Astrocyte (in vitro differentiated cells and primary cell): ENCODE measurements around the gene PITPNB. TPM values are rescaled to one million over a fixed set of nuclear protein-coding genes. Genes with fewer than 3 reads are reported as not detected.
A peak's percentile ranks its signal among the peaks of the same experiment; 100 is the strongest.

Source experiments
- DNase-seq: peaks from one replicate; pipeline ENCODE4 v3.0.0-alpha.2; 2010; ENCODE audit warnings: low read depth
- FAIRE-seq: peaks from 2 replicates; lab custom pipeline; 2011; peaks lifted over from hg19 to GRCh38; lab: Jason Lieb, UNC
- H2AFZ ChIP-seq: 2 replicates; pipeline ENCODE4 v1.6.0; 2012; ENCODE audit warnings: low read depth, low read length, inconsistent platforms
- H3K27ac ChIP-seq: 2 replicates; pipeline ENCODE4 v1.5.1; 2011; ENCODE audit warnings: low read depth, low read length, inconsistent platforms
- H3K27me3 ChIP-seq: 2 replicates; pipeline ENCODE4 v1.6.0; 2011; ENCODE audit warnings: low read length, inconsistent platforms; ENCODE audit not compliant: insufficient read depth
- H3K36me3 ChIP-seq: 2 replicates; pipeline ENCODE4 v1.5.1; 2011; ENCODE audit warnings: low read length, inconsistent platforms; ENCODE audit not compliant: insufficient read depth
- H3K4me1 ChIP-seq: 2 replicates; pipeline ENCODE4 v1.5.1; 2011; ENCODE audit warnings: low read length, inconsistent platforms; ENCODE audit not compliant: insufficient read depth
- H3K4me2 ChIP-seq: 2 replicates; pipeline ENCODE4 v1.6.0; 2012; ENCODE audit warnings: low read length, inconsistent platforms
- H3K4me3 ChIP-seq: 2 replicates; pipeline ENCODE4 v1.5.1; 2011; ENCODE audit warnings: low read depth, mild to moderate bottlenecking, low read length, inconsistent platforms; ENCODE audit not compliant: insufficient read depth
- H3K79me2 ChIP-seq: 2 replicates; pipeline ENCODE4 v1.6.0; 2012; ENCODE audit warnings: mild to moderate bottlenecking, low read length, inconsistent platforms; ENCODE audit not compliant: insufficient read depth
- H3K9ac ChIP-seq: 2 replicates; pipeline ENCODE4 v1.6.0; 2012; ENCODE audit warnings: mild to moderate bottlenecking, low read length, inconsistent platforms
- H3K9me3 ChIP-seq: 2 replicates; pipeline ENCODE4 v1.5.1; 2012; ENCODE audit warnings: low read depth, mild to moderate bottlenecking, low read length, inconsistent platforms; ENCODE audit not compliant: insufficient read depth
- H4K20me1 ChIP-seq: 2 replicates; pipeline ENCODE4 v1.6.0; 2012; ENCODE audit warnings: low read length, inconsistent platforms; ENCODE audit not compliant: insufficient read depth
- H3K27ac Mint-ChIP-seq: one replicate; pipeline ENCODE4 v1.8.0; 2021; ENCODE audit warnings: mild to moderate bottlenecking, mixed read lengths; ENCODE audit not compliant: unreplicated experiment
- H3K27me3 Mint-ChIP-seq: one replicate; pipeline ENCODE4 v1.8.0; 2021; ENCODE audit warnings: low read depth, mixed read lengths; ENCODE audit not compliant: unreplicated experiment
- H3K36me3 Mint-ChIP-seq: one replicate; pipeline ENCODE4 v1.8.0; 2021; ENCODE audit warnings: low read depth, mixed read lengths; ENCODE audit not compliant: unreplicated experiment
- H3K4me1 Mint-ChIP-seq: one replicate; pipeline ENCODE4 v1.8.0; 2021; ENCODE audit warnings: low read depth, mixed read lengths; ENCODE audit not compliant: unreplicated experiment
- H3K4me3 Mint-ChIP-seq: one replicate; pipeline ENCODE4 v1.8.0; 2021; ENCODE audit warnings: mild to moderate bottlenecking, moderate library complexity, mixed read lengths; ENCODE audit not compliant: unreplicated experiment
- H3K9me3 Mint-ChIP-seq: one replicate; pipeline ENCODE4 v1.8.0; 2021; ENCODE audit warnings: mild to moderate bottlenecking, mixed read lengths; ENCODE audit not compliant: unreplicated experiment
- CTCF ChIP-seq: IDR thresholded peaks from 2 replicates; pipeline ENCODE4 v1.5.1; 2011; ENCODE audit warnings: low read depth, mild to moderate bottlenecking, inconsistent platforms, low read length, moderate library complexity; ENCODE audit not compliant: insufficient read depth
- EZH2 ChIP-seq: IDR thresholded peaks from 2 replicates; pipeline ENCODE4 v1.6.1; 2012; ENCODE audit warnings: mild to moderate bottlenecking, low read length, inconsistent platforms; ENCODE audit not compliant: insufficient read depth
- total RNA-seq: library from RNA; stranded (reverse); gene quantifications from 2 replicates; pipeline ENCODE4 v1.2.1, GENCODE V29; 2021

Gene PITPNB
- total RNA-seq, 1 donor from 2014 or later: 90.6 TPM

- FAIRE-seq (no peak), DNase-seq (no peak)
- no peak overlapping the region for H3K4me3 Mint-ChIP-seq
- TF ChIP-seq CTCF (peak; percentile 41), EZH2 (no peak)
- H3K27ac ChIP-seq: no peak overlapping the region
- peaks cover 19% of the 10 kb centered on the region for H3K4me1 Mint-ChIP-seq
- H2AFZ ChIP-seq: peak overlapping the region; percentile 55
- H3K9me3 ChIP-seq: no peaks in the 10 kb centered on the region
- H3K36me3 ChIP-seq: no peaks in the 10 kb centered on the region
- peaks cover 5% of the 10 kb centered on the region for H4K20me1 ChIP-seq
- no peaks in the 10 kb centered on the region for H3K27me3 ChIP-seq
- H3K9ac ChIP-seq: no peak overlapping the region
- peaks cover 28% of the 10 kb centered on the region for H3K79me2 ChIP-seq
- H3K4me3 ChIP-seq: no peak overlapping the region
- H3K9me3 Mint-ChIP-seq: no peaks in the 10 kb centered on the region
- H3K27me3 Mint-ChIP-seq: peaks cover 17% of the 10 kb centered on the region
- H3K4me2 ChIP-seq: peak overlapping the region; percentile 55
- H3K27ac Mint-ChIP-seq: peak overlapping the region; percentile 60
- peaks cover 2% of the 10 kb centered on the region for H3K36me3 Mint-ChIP-seq
- H3K4me1 ChIP-seq: peaks cover 19% of the 10 kb centered on the region
Measured at GRCh38 chr22:27804470-27805297, 114.4 kb downstream of the PITPNB start.

GRCh38 chr22:27803841-27804415, 115.1 kb downstream of the PITPNB start:
- Mint-ChIP-seq H3K27me3 (peaks cover 17% of the 10 kb centered on the region), H3K9me3 (no peaks in the 10 kb centered on the region), H3K4me3 (no peak overlapping the region), H3K4me1 (peaks cover 18% of the 10 kb centered on the region), H3K27ac (no peak overlapping the region), H3K36me3 (peaks cover 4% of the 10 kb centered on the region)
- Histone ChIP-seq H2AFZ (no peak overlapping the region), H3K27me3 (no peaks in the 10 kb centered on the region), H3K4me3 (no peak overlapping the region), H3K27ac (no peak overlapping the region), H3K79me2 (peaks cover 36% of the 10 kb centered on the region), H3K4me1 (peaks cover 20% of the 10 kb centered on the region), H3K9ac (no peak overlapping the region), H3K9me3 (no peaks in the 10 kb centered on the region), H3K4me2 (no peak overlapping the region), H4K20me1 (peaks cover 10% of the 10 kb centered on the region), H3K36me3 (no peaks in the 10 kb centered on the region)
- DNase-seq (no peak), FAIRE-seq (no peak)
- TF ChIP-seq CTCF: no peak
- TF ChIP-seq EZH2: no peak
